OCI-LY1 (cell line): ENCODE data around the gene KCTD16.

ENCODE experiments used
- H2AFZ ChIP-seq: fragments of 200-600 bp; sonication (generic), shearing (Covaris generic); 2 replicates; pipeline ENCODE4 v1.6.0; 2014; ENCODE audit warnings: antibody characterized with exemption, mild to moderate bottlenecking, low read length
- H3F3A ChIP-seq: fragments of 200-600 bp; sonication (generic), shearing (Covaris generic); 2 replicates; pipeline ENCODE4 v1.6.0; 2014; ENCODE audit warnings: mild to moderate bottlenecking, antibody characterized with exemption, low read length, moderate library complexity; ENCODE audit not compliant: insufficient read depth
- H3K27ac ChIP-seq: fragments of 200-600 bp; sonication (generic); 2 replicates; pipeline ENCODE4 v1.5.1; 2014; ENCODE audit warnings: low read length, mixed run types, mild to moderate bottlenecking, low read depth; ENCODE audit not compliant: poor library complexity, severe bottlenecking
- H3K27me3 ChIP-seq: fragments of 200-600 bp; sonication (generic); 2 replicates; pipeline ENCODE4 v1.6.0; 2014; ENCODE audit warnings: antibody characterized with exemption, mild to moderate bottlenecking, low read length, moderate library complexity; ENCODE audit not compliant: insufficient read depth
- H3K36me3 ChIP-seq: fragments of 200-600 bp; sonication (generic); 2 replicates; pipeline ENCODE4 v1.6.1; 2014; ENCODE audit warnings: mild to moderate bottlenecking, antibody characterized with exemption, low read length, moderate library complexity, mixed read lengths; ENCODE audit not compliant: insufficient read depth
- H3K4me1 ChIP-seq: fragments of 200-600 bp; sonication (generic); 2 replicates; pipeline ENCODE4 v1.5.1; 2014; ENCODE audit warnings: mild to moderate bottlenecking, low read length, moderate library complexity; ENCODE audit not compliant: insufficient read depth, severe bottlenecking
- H3K4me2 ChIP-seq: fragments of 200-600 bp; sonication (generic), shearing (Covaris generic); 2 replicates; pipeline ENCODE4 v1.6.1; 2014; ENCODE audit warnings: low read length
- H3K4me3 ChIP-seq: fragments of 200-600 bp; sonication (generic); 2 replicates; pipeline ENCODE4 v1.5.1; 2014; ENCODE audit warnings: low read length, low read depth, mild to moderate bottlenecking, mixed read lengths; ENCODE audit not compliant: poor library complexity, severe bottlenecking
- H3K79me2 ChIP-seq: fragments of 200-600 bp; shearing (Covaris generic); 2 replicates; pipeline ENCODE4 v1.6.1; 2016; ENCODE audit warnings: mixed run types, low read length, mixed read lengths; ENCODE audit not compliant: insufficient read depth
- H3K9ac ChIP-seq: fragments of 200-600 bp; sonication (generic), shearing (Covaris generic); 2 replicates; pipeline ENCODE4 v1.6.1; 2014; ENCODE audit warnings: mild to moderate bottlenecking, low read length, mixed read lengths
- H3K9me2 ChIP-seq: fragments of 200-600 bp; sonication (generic), shearing (Covaris generic); 2 replicates; pipeline ENCODE4 v1.6.1; 2014; ENCODE audit warnings: low read depth, mild to moderate bottlenecking, low read length, mixed read lengths
- H3K9me3 ChIP-seq: fragments of 200-600 bp; shearing (Covaris generic); 2 replicates; pipeline ENCODE4 v1.6.1; 2014; ENCODE audit warnings: low read length, mixed read lengths
- H4K20me1 ChIP-seq: fragments of 200-600 bp; sonication (generic), shearing (Covaris generic); 2 replicates; pipeline ENCODE4 v1.6.0; 2016; ENCODE audit warnings: mild to moderate bottlenecking, low read length; ENCODE audit not compliant: insufficient read depth
- EZH2 ChIP-seq: fragments of 200-600 bp; sonication (generic), shearing (Covaris generic); IDR thresholded peaks from 2 replicates; pipeline ENCODE4 v1.8.0; 2017; ENCODE audit warnings: borderline replicate concordance, mixed run types, mild to moderate bottlenecking, antibody characterized with exemption, low read length, moderate library complexity, mixed read lengths
- TF ChIP-seq, protein P1 (sequence below): fragments of 200-600 bp; sonication (generic), shearing (Covaris generic); IDR thresholded peaks from 2 replicates; pipeline ENCODE4 v1.5.1; 2017; ENCODE audit warnings: mild to moderate bottlenecking, antibody characterized with exemption, low read length, moderate library complexity, mixed read lengths

KCTD16 gene

GRCh38 chr5:144403058-144403457 is 232.4 kb downstream of the KCTD16 start:
- Histone ChIP-seq H3K9me3 (no peaks in the 10 kb centered on the region), H3K36me3 (no peaks in the 10 kb centered on the region), H3K79me2 (no peaks in the 10 kb centered on the region), H3F3A (no peaks in the 10 kb centered on the region), H3K27me3 (peaks cover 3% of the 10 kb centered on the region; the same call in 1 of the 2 replicates), H3K27ac (no peak overlapping the region), H3K9ac (no peak overlapping the region), H2AFZ (no peak overlapping the region), H3K4me2 (no peak overlapping the region), H3K4me1 (no peaks in the 10 kb centered on the region), H4K20me1 (no peaks in the 10 kb centered on the region), H3K9me2 (no peaks in the 10 kb centered on the region), H3K4me3 (no peak overlapping the region)
- TF ChIP-seq, protein P1, sequence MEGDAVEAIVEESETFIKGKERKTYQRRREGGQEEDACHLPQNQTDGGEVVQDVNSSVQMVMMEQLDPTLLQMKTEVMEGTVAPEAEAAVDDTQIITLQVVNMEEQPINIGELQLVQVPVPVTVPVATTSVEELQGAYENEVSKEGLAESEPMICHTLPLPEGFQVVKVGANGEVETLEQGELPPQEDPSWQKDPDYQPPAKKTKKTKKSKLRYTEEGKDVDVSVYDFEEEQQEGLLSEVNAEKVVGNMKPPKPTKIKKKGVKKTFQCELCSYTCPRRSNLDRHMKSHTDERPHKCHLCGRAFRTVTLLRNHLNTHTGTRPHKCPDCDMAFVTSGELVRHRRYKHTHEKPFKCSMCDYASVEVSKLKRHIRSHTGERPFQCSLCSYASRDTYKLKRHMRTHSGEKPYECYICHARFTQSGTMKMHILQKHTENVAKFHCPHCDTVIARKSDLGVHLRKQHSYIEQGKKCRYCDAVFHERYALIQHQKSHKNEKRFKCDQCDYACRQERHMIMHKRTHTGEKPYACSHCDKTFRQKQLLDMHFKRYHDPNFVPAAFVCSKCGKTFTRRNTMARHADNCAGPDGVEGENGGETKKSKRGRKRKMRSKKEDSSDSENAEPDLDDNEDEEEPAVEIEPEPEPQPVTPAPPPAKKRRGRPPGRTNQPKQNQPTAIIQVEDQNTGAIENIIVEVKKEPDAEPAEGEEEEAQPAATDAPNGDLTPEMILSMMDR = no peak
- no peak for TF ChIP-seq EZH2

DNA sequence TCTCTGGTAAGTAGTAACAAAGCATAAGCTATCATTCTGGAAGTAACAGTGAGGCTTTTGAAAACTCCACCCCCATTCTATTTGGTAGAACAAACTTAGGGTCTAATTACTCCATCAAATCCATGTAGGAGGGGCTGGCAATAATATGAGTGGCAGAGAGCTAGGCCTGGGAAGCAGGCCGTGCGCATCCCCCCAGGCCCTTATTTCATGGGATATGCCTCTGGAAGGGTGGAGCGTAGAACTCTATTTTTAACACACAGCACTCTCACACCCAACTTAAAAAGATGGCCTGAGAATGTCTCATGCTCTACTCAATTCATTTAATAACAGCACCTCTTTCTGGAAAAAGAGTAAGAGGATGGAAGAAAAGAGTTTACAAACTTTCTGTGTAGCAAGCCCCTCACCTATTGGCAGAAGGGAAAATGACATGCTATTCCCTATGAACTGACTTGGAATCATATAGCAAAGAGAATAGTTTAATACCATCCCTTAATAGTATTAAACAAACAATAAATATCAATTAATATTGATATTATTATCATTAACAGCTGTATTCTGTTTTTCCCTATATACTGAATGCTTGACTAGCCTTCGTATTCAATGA is 233.2 kb downstream of the KCTD16 start:
- H3K79me2 ChIP-seq = no peaks in the 10 kb centered on the region

DNA sequence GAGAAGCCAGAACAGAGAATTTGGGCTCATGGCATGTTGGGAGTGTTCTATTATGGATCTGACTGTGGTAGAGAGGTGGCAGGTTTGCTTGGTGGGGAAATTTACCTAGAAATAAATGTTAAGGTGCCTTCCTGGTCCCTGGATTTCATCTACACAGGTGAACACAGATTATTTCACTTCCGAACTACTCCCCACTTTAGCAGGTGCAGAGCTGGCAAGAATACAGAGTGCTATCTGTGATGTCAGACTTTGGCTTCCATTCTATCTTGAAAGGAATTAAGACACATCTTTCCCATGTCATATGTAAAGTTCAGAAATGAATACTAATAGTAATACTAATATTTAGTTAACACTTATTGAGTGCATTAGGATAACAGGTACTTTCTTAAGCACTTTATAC is 234.0 kb downstream of the KCTD16 start:
- H3K27ac ChIP-seq = no peak overlapping the region
- no peak overlapping the region for H3K9ac ChIP-seq
- H3K4me2 ChIP-seq = no peak overlapping the region
- no peaks in the 10 kb centered on the region for H3K79me2 ChIP-seq
- H3K9me3 ChIP-seq = no peaks in the 10 kb centered on the region
- peaks cover 3% of the 10 kb centered on the region; the same call in 1 of the 2 replicates for H3K27me3 ChIP-seq
- no peaks in the 10 kb centered on the region for H3K9me2 ChIP-seq
- H3K4me1 ChIP-seq = no peaks in the 10 kb centered on the region
- no peaks in the 10 kb centered on the region for H3F3A ChIP-seq
- H2AFZ ChIP-seq = no peak overlapping the region
- TF ChIP-seq EZH2 = no peak
- TF ChIP-seq, protein P1 = no peak
- no peaks in the 10 kb centered on the region for H4K20me1 ChIP-seq
- H3K36me3 ChIP-seq = no peaks in the 10 kb centered on the region
- H3K4me3 ChIP-seq = no peak overlapping the region

More for the DNA sequence above, 233.2 kb downstream of the KCTD16 start:
- no peak overlapping the region for H3K4me3 ChIP-seq
- H3K9me2 ChIP-seq = no peaks in the 10 kb centered on the region
- no peaks in the 10 kb centered on the region for H3F3A ChIP-seq
- H4K20me1 ChIP-seq = no peaks in the 10 kb centered on the region
- H3K4me1 ChIP-seq = no peaks in the 10 kb centered on the region
- no peak overlapping the region for H2AFZ ChIP-seq
- H3K27ac ChIP-seq = no peak overlapping the region
- no peaks in the 10 kb centered on the region for H3K9me3 ChIP-seq
- H3K27me3 ChIP-seq = peaks cover 3% of the 10 kb centered on the region; the same call in 1 of the 2 replicates
- H3K36me3 ChIP-seq = no peaks in the 10 kb centered on the region
- TF ChIP-seq, protein P1 = no peak
- TF ChIP-seq EZH2 = no peak
- no peak overlapping the region for H3K4me2 ChIP-seq
- no peak overlapping the region for H3K9ac ChIP-seq
